H1 (cell line): ENCODE measurements around the gene SLC30A7. TPM values are rescaled to one million over a fixed set of nuclear protein-coding genes. Genes with fewer than 3 reads are reported as not detected.

Experiments
- CTCF ChIA-PET: fragments of 300-600 bp; sonication (Branson Sonifier 250); formaldehyde crosslinking; loops from one replicate; lab custom pipeline; 2021; ENCODE audit not compliant: partially characterized antibody; lab: Charles Lee
- POLR2A ChIA-PET: fragments of 300-600 bp; sonication (Branson Sonifier 250); formaldehyde crosslinking; loops from one replicate; lab custom pipeline; 2021; ENCODE audit warnings: inconsistent platforms; ENCODE audit not compliant: partially characterized antibody; lab: Charles Lee
- DNase-seq, 2 experiments: peaks; one replicate each; pipeline versions ENCODE4 v3.0.0 to v3.0.0-alpha.2; 2010 to 2022; ENCODE audit warnings: low spot score in 2 of 2, low read depth in 1 of 2, mixed read lengths in 1 of 2
- FAIRE-seq: peaks from 2 replicates; lab custom pipeline; 2011; peaks lifted over from hg19 to GRCh38; lab: Jason Lieb, UNC
- H2AFZ ChIP-seq: 2 replicates; pipeline ENCODE4 v1.8.1; 2012; ENCODE audit warnings: low read length, inconsistent platforms
- H2AK5ac ChIP-seq: 2 replicates; pipeline ENCODE4 v1.6.1; 2013; ENCODE audit warnings: low read depth, low read length
- H2BK120ac ChIP-seq: replicated peaks from 2 replicates; pipeline ENCODE3; 2013; ENCODE audit warnings: low read depth, low read length, inconsistent platforms
- H2BK12ac ChIP-seq: 2 replicates; pipeline ENCODE4 v1.6.1; 2013; ENCODE audit warnings: low read depth, low read length
- H2BK15ac ChIP-seq: 2 replicates; pipeline ENCODE4 v1.6.1; 2013; ENCODE audit warnings: low read length
- H2BK20ac ChIP-seq: 2 replicates; pipeline ENCODE4 v1.6.1; 2013; ENCODE audit warnings: low read length
- H2BK5ac ChIP-seq: 2 replicates; pipeline ENCODE4 v1.6.1; 2013; ENCODE audit warnings: low read depth, low read length
- H3K14ac ChIP-seq: 2 replicates; pipeline ENCODE4 v1.6.1; 2013; ENCODE audit warnings: inconsistent platforms; ENCODE audit not compliant: insufficient read length
- H3K18ac ChIP-seq: 2 replicates; pipeline ENCODE4 v1.6.1; 2013; ENCODE audit warnings: low read length; ENCODE audit errors: extremely low read depth
- H3K23ac ChIP-seq: 2 replicates; pipeline ENCODE4 v1.6.1; 2013; ENCODE audit warnings: inconsistent platforms; ENCODE audit not compliant: insufficient read length
- H3K23me2 ChIP-seq: 2 replicates; pipeline ENCODE4 v1.6.1; 2013; ENCODE audit warnings: low read depth, low read length
- H3K27ac ChIP-seq: 2 replicates; pipeline ENCODE4 v1.6.1; 2011; ENCODE audit warnings: low read depth, low read length, inconsistent platforms
- H3K27me3 ChIP-seq, 4 experiments: replicated peaks in 1 of 4; 1 replicate in 1 of 4; 2 replicates in 3 of 4; pipeline versions ENCODE4 v1.6.1 to v1.8.1; 2011 to 2013; ENCODE audit warnings: low read length in 3 of 4, mild to moderate bottlenecking in 3 of 4, inconsistent platforms in 2 of 4, mixed read lengths in 2 of 4, moderate library complexity in 1 of 4; ENCODE audit not compliant: control insufficient read depth in 3 of 4, insufficient read depth in 3 of 4; ENCODE audit errors: extremely low read depth in 1 of 4
- H3K36me3 ChIP-seq, 4 experiments: 2 replicates each; pipeline versions ENCODE4 v1.6.1 to v1.8.1; 2011 to 2013; ENCODE audit warnings: mild to moderate bottlenecking in 4 of 4, low read length in 3 of 4, moderate library complexity in 2 of 4, control low read depth in 1 of 4, inconsistent platforms in 1 of 4; ENCODE audit not compliant: insufficient read depth in 4 of 4, control insufficient read depth in 2 of 4
- H3K4ac ChIP-seq: replicated peaks from 2 replicates; pipeline ENCODE3; 2013; ENCODE audit warnings: low read length, low read depth, mixed read lengths, inconsistent platforms; ENCODE audit not compliant: insufficient read length
- H3K4me1 ChIP-seq, 4 experiments: replicated peaks in 1 of 4; 1 replicate in 1 of 4; 2 replicates in 3 of 4; pipeline versions ENCODE4 v1.6.1 to v1.8.1; 2011 to 2013; ENCODE audit warnings: low read length in 3 of 4, inconsistent platforms in 2 of 4, mixed read lengths in 1 of 4; ENCODE audit not compliant: insufficient read depth in 4 of 4, control insufficient read depth in 3 of 4
- H3K4me2 ChIP-seq, 2 experiments: 2 replicates each; pipeline versions ENCODE4 v1.6.1 to v1.8.1; 2011 to 2013; ENCODE audit warnings: low read depth in 2 of 2, low read length in 2 of 2, control low read depth in 1 of 2, inconsistent platforms in 1 of 2, mild to moderate bottlenecking in 1 of 2; ENCODE audit not compliant: insufficient read depth in 1 of 2
- H3K4me3 ChIP-seq, 4 experiments: fragments of 200-600, 300-600 bp in 1 of 4; sonication (generic), shearing (Covaris generic), sonication (Bioruptor Twin) in 1 of 4; 2 replicates each; pipeline versions ENCODE4 v1.5.1 to v1.8.1; 2011 to 2016; ENCODE audit warnings: low read length in 4 of 4, low read depth in 3 of 4, control low read depth in 2 of 4, inconsistent platforms in 2 of 4, mild to moderate bottlenecking in 2 of 4, mixed read lengths in 1 of 4, moderate library complexity in 1 of 4; ENCODE audit not compliant: insufficient read depth in 2 of 4; ENCODE audit errors: extremely low read depth in 1 of 4
- H3K56ac ChIP-seq: replicated peaks from 2 replicates; pipeline ENCODE3; 2013; ENCODE audit warnings: low read depth, mild to moderate bottlenecking, mixed read lengths, low read length, inconsistent platforms; ENCODE audit not compliant: insufficient read length
- H3K79me1 ChIP-seq: 2 replicates; pipeline ENCODE4 v1.6.1; 2013; ENCODE audit warnings: low read depth, low read length, control low read depth
- H3K79me2 ChIP-seq, 2 experiments: 2 replicates each; pipeline versions ENCODE4 v1.6.1 to v1.8.1; 2012 to 2013; ENCODE audit warnings: low read length in 2 of 2, mild to moderate bottlenecking in 2 of 2, inconsistent platforms in 1 of 2; ENCODE audit not compliant: insufficient read depth in 2 of 2, control insufficient read depth in 1 of 2
- H3K9ac ChIP-seq, 4 experiments: replicated peaks in 1 of 4; 1 replicate in 1 of 4; 2 replicates in 3 of 4; pipeline versions ENCODE4 v1.6.1 to v1.8.1; 2011 to 2013; ENCODE audit warnings: low read depth in 3 of 4, low read length in 3 of 4, control low read depth in 2 of 4, mild to moderate bottlenecking in 2 of 4, moderate library complexity in 2 of 4, inconsistent platforms in 1 of 4; ENCODE audit errors: extremely low read depth in 1 of 4
- H3K9me3 ChIP-seq, 2 experiments: 2 replicates each; pipeline versions ENCODE4 v1.6.1 to v1.8.1; 2012 to 2013; ENCODE audit warnings: mild to moderate bottlenecking in 2 of 2, moderate library complexity in 2 of 2, control low read depth in 1 of 2, inconsistent platforms in 1 of 2, low read depth in 1 of 2, low read length in 1 of 2, mixed read lengths in 1 of 2; ENCODE audit not compliant: insufficient read depth in 2 of 2
- H4K20me1 ChIP-seq, 2 experiments: replicated peaks in 1 of 2; 2 replicates each; pipeline versions ENCODE3 to v1.8.1; 2011 to 2013; ENCODE audit warnings: inconsistent platforms in 2 of 2, low read length in 2 of 2, mild to moderate bottlenecking in 1 of 2; ENCODE audit not compliant: insufficient read depth in 2 of 2, control insufficient read depth in 1 of 2
- H4K5ac ChIP-seq: 2 replicates; pipeline ENCODE4 v1.6.1; 2013; ENCODE audit warnings: low read length, low read depth, mixed read lengths, inconsistent platforms; ENCODE audit not compliant: insufficient read length
- H4K8ac ChIP-seq: 2 replicates; pipeline ENCODE4 v1.8.0; 2013; ENCODE audit warnings: mild to moderate bottlenecking, moderate library complexity, low read length, inconsistent platforms; ENCODE audit not compliant: insufficient read depth; ENCODE audit errors: extremely low read depth
- H4K91ac ChIP-seq: replicated peaks from 2 replicates; pipeline ENCODE3; 2013; ENCODE audit warnings: low read length, mixed read lengths, inconsistent platforms; ENCODE audit not compliant: insufficient read length
- BACH1 ChIP-seq: IDR thresholded peaks from 2 replicates; pipeline ENCODE4 v1.6.1; 2012; ENCODE audit warnings: low read length, improper control_type of control experiment
- BCL11A ChIP-seq, 2 experiments: IDR thresholded peaks; one replicate each; pipeline ENCODE4 v1.6.1; 2011; ENCODE audit warnings: low read depth in 2 of 2, low read length in 2 of 2, mild to moderate bottlenecking in 2 of 2
- CEBPB ChIP-seq: IDR thresholded peaks from 2 replicates; pipeline ENCODE4 v1.6.1; 2012; ENCODE audit warnings: low read depth, low read length
- CTBP2 ChIP-seq: IDR thresholded peaks from 2 replicates; pipeline ENCODE4 v1.7.0; 2011; ENCODE audit warnings: borderline replicate concordance, mild to moderate bottlenecking, moderate library complexity, mixed read lengths, low read length; ENCODE audit not compliant: insufficient read depth, insufficient read length
- CTCF ChIP-seq, 3 experiments: IDR thresholded peaks; 1 replicate in 2 of 3; 2 replicates in 1 of 3; pipeline versions ENCODE4 v1.5.1 to v1.6.1; 2011; ENCODE audit warnings: low read length in 3 of 3, mild to moderate bottlenecking in 3 of 3, inconsistent platforms in 2 of 3, low read depth in 1 of 3, moderate library complexity in 1 of 3; ENCODE audit not compliant: insufficient read depth in 1 of 3; ENCODE audit errors: control extremely low read depth in 1 of 3
- EZH2 ChIP-seq: fragments of 200-600 bp; sonication (generic); IDR thresholded peaks from 2 replicates; pipeline ENCODE4 v1.7.1; 2012; ENCODE audit warnings: low read depth, mild to moderate bottlenecking, moderate library complexity, low read length, inconsistent platforms; ENCODE audit not compliant: severe bottlenecking
- PHF8 ChIP-seq: fragments of 200-600 bp; sonication (generic); conservative IDR thresholded peaks from 2 replicates; pipeline ENCODE4 v1.7.1; 2012; ENCODE audit warnings: low read depth, mild to moderate bottlenecking, inconsistent platforms, low read length, moderate library complexity
- SIN3A ChIP-seq, 2 experiments: IDR thresholded peaks in 1 of 2; conservative IDR thresholded peaks in 1 of 2; 2 replicates each; pipeline ENCODE4 v1.6.1; 2011 to 2012; ENCODE audit warnings: low read length in 2 of 2, improper control_type of control experiment in 1 of 2, low read depth in 1 of 2, mild to moderate bottlenecking in 1 of 2
- SIX5 ChIP-seq: IDR thresholded peaks from 2 replicates; pipeline ENCODE4 v1.6.1; 2011; ENCODE audit warnings: mild to moderate bottlenecking, low read depth, low read length
- SP1 ChIP-seq: IDR thresholded peaks from 2 replicates; pipeline ENCODE4 v1.6.1; 2011; ENCODE audit warnings: low read depth, low read length
- YY1 ChIP-seq: IDR thresholded peaks from 2 replicates; pipeline ENCODE4 v1.6.1; 2011; ENCODE audit warnings: low read depth, mild to moderate bottlenecking, low read length
- WGBS, 2 experiments: shearing (Covaris generic) in 1 of 2; methylation state at CpG; one replicate each; pipeline versions ENCODE4 v1.1.6 to v1.1.7; 2013 to 2015; ENCODE audit warnings: low lambda C conversion rate in 2 of 2, mixed read lengths in 2 of 2, inconsistent platforms in 1 of 2, low coverage in 1 of 2, missing lambda C conversion rate in 1 of 2; ENCODE audit not compliant: insufficient replicate concordance in 2 of 2, insufficient coverage in 1 of 2, insufficient read length in 1 of 2; ENCODE audit errors: extremely low coverage in 1 of 2, missing lambda C conversion rate in 1 of 2; 5-methylcytosine and 5-hydroxymethylcytosine counted together
- polyA plus RNA-seq, 7 experiments: library from polyadenylated mRNA; depleted of rRNA in 3 of 7; stranded (reverse) in 5 of 7; unstranded in 2 of 7; fragments of >200 nt in 5 of 7; fragments of 200-250 nt in 2 of 7; gene quantifications; 1 replicate in 5 of 7; 2 replicates in 1 of 7; 4 replicates in 1 of 7; pipeline versions ENCODE4 v1.2.1 to v1.2.3, GENCODE V29; 2011 to 2013; ENCODE audit warnings: missing spikeins in 2 of 7, mixed read lengths in 2 of 7
- total RNA-seq: library from RNA; stranded (reverse); fragmentation: NEBNext Ultra II Directional; extraction: Animal tissue kit (Norgen Biotek cat#: 25700); gene quantifications from 2 replicates; pipeline ENCODE4 v1.2.1, GENCODE V29; 2021

SLC30A7 gene
- total and polyA plus RNA-seq, 2 of the 8 experiments (the other 6 are each of a cell fraction or from before 2014, with no cell fraction given): 5.5 to 22.1 TPM

- DNase-seq (no peak), FAIRE-seq (no peak)
- H3K23ac ChIP-seq: no peak overlapping the region
- POLR2A ChIA-PET: no interaction called here
- H3K14ac ChIP-seq: no peak overlapping the region
- no peak overlapping the region for H3K4me2 ChIP-seq
- H3K79me2 ChIP-seq: no peaks in the 10 kb centered on the region
- no peak overlapping the region for H4K91ac ChIP-seq
- no peak overlapping the region for H3K18ac ChIP-seq
- H2AK5ac ChIP-seq: no peak overlapping the region
- no peaks in the 10 kb centered on the region for H3K23me2 ChIP-seq
- H3K27me3 ChIP-seq: no peaks in the 10 kb centered on the region
- 90% methylated on average over 2 of the region's 2 CpGs; no CpG with 5 or more reads in 1 of the 2 experiments for WGBS, 2 experiments
- no peak overlapping the region for H2BK15ac ChIP-seq
- no peak overlapping the region for H3K4ac ChIP-seq
- H3K9ac ChIP-seq: no peak overlapping the region
- H4K5ac ChIP-seq: no peak overlapping the region
- H2AFZ ChIP-seq: no peak overlapping the region
- no peak overlapping the region for H2BK5ac ChIP-seq
- no peaks in the 10 kb centered on the region for H3K9me3 ChIP-seq
- no peak overlapping the region for H2BK120ac ChIP-seq
- no peak for TF ChIP-seq SP1
- no peak for TF ChIP-seq CTCF (IDR thresholded peaks at IDR 0.05; ENCODE audit: control extremely low read depth in 1 of 3, insufficient read depth in 1 of 3, low read depth in 1 of 3, low read length in 3 of 3)
- TF ChIP-seq BACH1: no peak
- no peak for TF ChIP-seq BCL11A (IDR thresholded peaks at IDR 0.05; ENCODE audit: low read depth in 2 of 2, low read length in 2 of 2)
- no peak for TF ChIP-seq EZH2
- TF ChIP-seq YY1: no peak
- TF ChIP-seq PHF8: no peak
- no peak for TF ChIP-seq CTBP2
- TF ChIP-seq SIX5: no peak
- no peak for TF ChIP-seq CEBPB
- TF ChIP-seq SIN3A (conservative IDR thresholded peaks at IDR 0.05 in 1 of 2, IDR thresholded peaks at IDR 0.05 in 1 of 2; ENCODE audit: low read depth in 1 of 2, low read length in 2 of 2): no peak
- H4K20me1 ChIP-seq: no peaks in the 10 kb centered on the region
- no peaks in the 10 kb centered on the region; the same call in 1 of the 2 replicates for H3K79me1 ChIP-seq
- H2BK20ac ChIP-seq: no peak overlapping the region
- no peaks in the 10 kb centered on the region for H3K4me1 ChIP-seq
- peaks cover 2 to 19% (median 5%) of the 10 kb centered on the region in 4 experiments; a peak in 3 of 8 replicates for H3K36me3 ChIP-seq
- no peak overlapping the region for H3K27ac ChIP-seq
- H2BK12ac ChIP-seq: no peak overlapping the region
- no peak overlapping the region for H3K4me3 ChIP-seq
- no peak overlapping the region for H4K8ac ChIP-seq
- CTCF ChIA-PET: interaction anchor here (0.6 to 1.1 kb wide), 3 partner anchors 49 to 580 kb away, joined by 3 read pairs; no protein-coding TSS in a partner anchor
- no peak overlapping the region for H3K56ac ChIP-seq
Measured at GRCh38 chr1:100926240-100926639, 30.4 kb downstream of the SLC30A7 start.
